ENCODE measurements around the gene LAPTM5. TPM values are rescaled to one million over a fixed set of nuclear protein-coding genes. Genes with fewer than 3 reads are reported as not detected.

Gene LAPTM5
- total and polyA plus RNA-seq, 2 of the 8 experiments (the other 6 are each of a cell fraction or from before 2014, with no cell fraction given), result 0.37 to 1.4 TPM

DNA sequence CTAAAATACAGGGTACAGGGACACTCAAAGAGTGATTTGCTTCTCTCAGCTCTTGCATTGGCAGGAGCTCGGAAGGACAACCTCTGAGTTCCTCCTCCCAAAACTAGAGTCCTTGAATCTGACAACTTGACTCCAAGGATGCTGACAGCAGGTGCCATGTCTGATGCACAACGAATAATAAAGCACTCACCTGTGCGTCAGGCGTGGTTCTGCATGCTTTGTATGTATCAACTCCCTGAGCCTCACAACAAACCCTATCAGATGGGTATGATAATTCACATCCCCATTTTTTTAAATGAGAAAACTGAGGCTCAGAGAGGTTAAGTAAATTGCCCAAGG, 1.4 kb downstream of the LAPTM5 start:
- Histone ChIP-seq H4K20me1 (replicated peaks in 1 of 2; ENCODE audit: control insufficient read depth in 1 of 2, insufficient read depth in 2 of 2, low read length in 2 of 2) (no peaks in the 10 kb centered on the region), H3K14ac (ENCODE audit: insufficient read length) (no peak overlapping the region), H2BK12ac (ENCODE audit: low read depth, low read length) (no peak overlapping the region), H3K23ac (ENCODE audit: insufficient read length) (no peak overlapping the region), H3K27ac (ENCODE audit: low read depth, low read length) (no peak overlapping the region), H3K23me2 (ENCODE audit: low read depth, low read length) (no peaks in the 10 kb centered on the region), H4K8ac (ENCODE audit: extremely low read depth, insufficient read depth, low read length) (no peak overlapping the region), H2AK5ac (ENCODE audit: low read depth, low read length) (no peak overlapping the region), H2BK120ac (replicated peaks; ENCODE audit: low read depth, low read length) (no peak overlapping the region), H2BK15ac (ENCODE audit: low read length) (no peak overlapping the region), H4K5ac (ENCODE audit: insufficient read length, low read depth, low read length) (no peak overlapping the region), H3K9ac (replicated peaks in 1 of 4; ENCODE audit: extremely low read depth in 1 of 4, low read depth in 3 of 4, low read length in 3 of 4) (no peak overlapping the region), H3K27me3 (replicated peaks in 1 of 4; ENCODE audit: control insufficient read depth in 3 of 4, extremely low read depth in 1 of 4, insufficient read depth in 3 of 4, low read length in 3 of 4) (no peaks in the 10 kb centered on the region), H3K4ac (replicated peaks; ENCODE audit: insufficient read length, low read depth, low read length) (no peak overlapping the region), H3K4me1 (replicated peaks in 1 of 4; ENCODE audit: control insufficient read depth in 3 of 4, insufficient read depth in 4 of 4, low read length in 3 of 4) (peaks cover 0 to 7% (median 2%) of the 10 kb centered on the region in 4 experiments; a peak in 3 of 7 replicates), H3K36me3 (ENCODE audit: control insufficient read depth in 2 of 4, insufficient read depth in 4 of 4, low read length in 3 of 4) (no peaks in the 10 kb centered on the region), H3K56ac (replicated peaks; ENCODE audit: insufficient read length, low read depth, low read length) (no peak overlapping the region), H3K79me2 (ENCODE audit: control insufficient read depth in 1 of 2, insufficient read depth in 2 of 2, low read length in 2 of 2) (no peaks in the 10 kb centered on the region), H2BK5ac (ENCODE audit: low read depth, low read length) (no peak overlapping the region), H4K91ac (replicated peaks; ENCODE audit: insufficient read length, low read length) (no peak overlapping the region), H2AFZ (ENCODE audit: low read length) (no peak overlapping the region), H3K4me2 (ENCODE audit: insufficient read depth in 1 of 2, low read depth in 2 of 2, low read length in 2 of 2) (no peak overlapping the region), H2BK20ac (ENCODE audit: low read length) (no peak overlapping the region), H3K9me3 (ENCODE audit: insufficient read depth in 2 of 2, low read depth in 1 of 2, low read length in 1 of 2) (no peaks in the 10 kb centered on the region), H3K4me3 (ENCODE audit: extremely low read depth in 1 of 4, insufficient read depth in 2 of 4, low read depth in 3 of 4, low read length in 4 of 4) (no peak overlapping the region), H3K79me1 (ENCODE audit: low read depth, low read length) (no peaks in the 10 kb centered on the region), H3K18ac (ENCODE audit: extremely low read depth, low read length) (no peak overlapping the region)
- no peak for DNase-seq (ENCODE audit: low read depth in 1 of 2, low spot score in 2 of 2)
- TF ChIP-seq BACH1 (IDR thresholded peaks at IDR 0.05; ENCODE audit: low read length) (no peak), PHF8 (conservative IDR thresholded peaks at IDR 0.05; ENCODE audit: low read depth, low read length) (no peak), SIN3A (conservative IDR thresholded peaks at IDR 0.05 in 1 of 2, IDR thresholded peaks at IDR 0.05 in 1 of 2; ENCODE audit: low read depth in 1 of 2, low read length in 2 of 2) (no peak), POU5F1 (IDR thresholded peaks at IDR 0.05; ENCODE audit: low read depth, low read length) (no peak)
- FAIRE-seq, result no peak
- WGBS, 2 experiments (ENCODE audit: extremely low coverage in 1 of 2, insufficient coverage in 1 of 2, insufficient read length in 1 of 2, insufficient replicate concordance in 2 of 2, low coverage in 1 of 2, low lambda C conversion rate in 2 of 2, missing lambda C conversion rate in 1 of 2), result 84% methylated on average over 4 of the region's 4 CpGs; no CpG with 5 or more reads in 1 of the 2 experiments
- CTCF ChIA-PET (ENCODE audit: partially characterized antibody), result interaction anchor here (51.2 to 55.1 kb wide), 2 partner anchors 10 to 16 kb away, joined by 1640 read pairs; partner anchors contain the start of genes LAPTM5 and MATN1
- POLR2A ChIA-PET (ENCODE audit: partially characterized antibody), result no interaction called here
